ENCODE results near the gene PHLDA3. TPM values are rescaled to one million over a fixed set of nuclear protein-coding genes. Genes with fewer than 3 reads are reported as not detected.

Gene PHLDA3
- total RNA-seq, 1 experiment from 2014 or later, result 22.1 TPM

DNA sequence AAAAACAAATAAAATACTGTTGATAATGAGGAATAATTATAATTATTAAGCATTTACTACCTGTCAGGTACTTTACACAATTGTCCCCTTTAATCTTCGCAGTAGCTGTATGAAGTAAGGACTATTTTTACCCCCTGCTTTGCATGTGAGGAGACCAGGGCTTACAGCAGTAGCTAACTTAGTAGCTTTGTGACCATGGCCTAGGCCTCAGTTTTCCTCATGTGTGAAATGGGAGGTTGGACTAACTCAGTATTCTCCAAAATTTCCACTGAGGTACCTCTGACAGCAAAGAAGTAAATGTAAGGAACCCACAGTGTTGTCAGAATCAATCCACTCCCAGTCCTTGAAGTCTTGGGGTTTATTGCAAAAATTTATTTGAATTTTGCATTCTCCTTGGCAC lies 41.7 kb upstream of the PHLDA3 start (continued):
- TF ChIP-seq YY1 (IDR thresholded peaks at IDR 0.05; ENCODE audit: extremely low read depth, insufficient replicate concordance, low read depth, low read length) (no peak), CEBPB (IDR thresholded peaks at IDR 0.05; ENCODE audit: low read depth) (no peak)
- TF ChIP-seq, protein P1, sequence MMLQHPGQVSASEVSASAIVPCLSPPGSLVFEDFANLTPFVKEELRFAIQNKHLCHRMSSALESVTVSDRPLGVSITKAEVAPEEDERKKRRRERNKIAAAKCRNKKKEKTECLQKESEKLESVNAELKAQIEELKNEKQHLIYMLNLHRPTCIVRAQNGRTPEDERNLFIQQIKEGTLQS (IDR thresholded peaks at IDR 0.05), result no peak
- TF ChIP-seq, protein P2, sequence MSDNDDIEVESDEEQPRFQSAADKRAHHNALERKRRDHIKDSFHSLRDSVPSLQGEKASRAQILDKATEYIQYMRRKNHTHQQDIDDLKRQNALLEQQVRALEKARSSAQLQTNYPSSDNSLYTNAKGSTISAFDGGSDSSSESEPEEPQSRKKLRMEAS (IDR thresholded peaks at IDR 0.05), result no peak
- TF ChIP-seq, protein P3, sequence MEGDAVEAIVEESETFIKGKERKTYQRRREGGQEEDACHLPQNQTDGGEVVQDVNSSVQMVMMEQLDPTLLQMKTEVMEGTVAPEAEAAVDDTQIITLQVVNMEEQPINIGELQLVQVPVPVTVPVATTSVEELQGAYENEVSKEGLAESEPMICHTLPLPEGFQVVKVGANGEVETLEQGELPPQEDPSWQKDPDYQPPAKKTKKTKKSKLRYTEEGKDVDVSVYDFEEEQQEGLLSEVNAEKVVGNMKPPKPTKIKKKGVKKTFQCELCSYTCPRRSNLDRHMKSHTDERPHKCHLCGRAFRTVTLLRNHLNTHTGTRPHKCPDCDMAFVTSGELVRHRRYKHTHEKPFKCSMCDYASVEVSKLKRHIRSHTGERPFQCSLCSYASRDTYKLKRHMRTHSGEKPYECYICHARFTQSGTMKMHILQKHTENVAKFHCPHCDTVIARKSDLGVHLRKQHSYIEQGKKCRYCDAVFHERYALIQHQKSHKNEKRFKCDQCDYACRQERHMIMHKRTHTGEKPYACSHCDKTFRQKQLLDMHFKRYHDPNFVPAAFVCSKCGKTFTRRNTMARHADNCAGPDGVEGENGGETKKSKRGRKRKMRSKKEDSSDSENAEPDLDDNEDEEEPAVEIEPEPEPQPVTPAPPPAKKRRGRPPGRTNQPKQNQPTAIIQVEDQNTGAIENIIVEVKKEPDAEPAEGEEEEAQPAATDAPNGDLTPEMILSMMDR (IDR thresholded peaks at IDR 0.05 in 2 of 3, conservative IDR thresholded peaks at IDR 0.05 in 1 of 3; ENCODE audit: borderline replicate concordance in 1 of 3, insufficient read depth in 1 of 3, low read depth in 2 of 3, low read length in 2 of 3), result no peak

DNA sequence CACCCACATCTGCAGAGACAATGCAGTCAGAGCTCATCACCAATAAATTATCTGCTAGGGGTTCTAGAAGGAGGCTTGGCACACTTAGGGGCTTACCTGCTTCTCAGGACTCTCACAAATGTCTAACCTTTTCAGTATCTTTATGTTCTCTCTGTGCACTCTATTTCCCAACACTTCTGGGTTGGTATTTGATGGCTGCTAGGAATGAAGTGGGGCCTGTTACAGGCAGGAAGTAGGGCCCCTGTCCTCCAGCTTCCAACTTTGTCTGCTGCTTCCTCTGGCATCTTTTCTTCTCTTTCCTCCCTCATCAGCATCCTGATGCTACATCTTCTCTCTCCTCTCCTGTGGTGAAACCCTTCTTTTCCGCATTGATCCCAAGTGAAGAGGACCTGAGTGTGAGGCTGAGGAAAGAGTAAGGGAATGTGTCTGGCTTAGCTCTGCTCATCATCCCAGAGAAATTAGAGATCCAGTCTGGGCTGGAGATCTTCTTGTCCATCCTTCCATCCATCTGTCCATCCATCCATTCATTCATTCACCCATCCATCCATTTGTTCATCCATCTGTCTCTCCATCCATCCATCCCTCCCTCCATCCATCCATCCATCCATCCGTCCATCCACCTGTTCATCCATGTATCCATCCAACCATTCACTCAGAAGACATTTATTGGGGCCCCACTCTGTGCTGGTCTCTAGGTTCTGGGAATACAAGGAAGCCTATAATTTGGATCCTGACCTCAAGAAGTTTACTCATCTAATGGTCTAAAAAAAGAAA lies 40.8 kb upstream of the PHLDA3 start:
- intact Hi-C loops (cut with micrococcal nuclease), result no loop called here
- H3K4me3 ChIP-seq (replicated peaks in 1 of 2; ENCODE audit: low read depth in 1 of 2, low read length in 2 of 2), result no peak overlapping the region
- no peaks in the 10 kb centered on the region; the same call in 1 of the 2 replicates for H3K79me2 ChIP-seq (ENCODE audit: insufficient read depth, low read length)
- no peak for ATAC-seq
- BruUV-seq (replicated peaks), result no TSS peak
- ChIA-PET RAD21 (ENCODE audit: low non-redundant PET in 1 of 2, low total read pairs in 2 of 2, uncharacterized antibody in 2 of 2, unreplicated experiment in 2 of 2) (no interaction called here), CTCF (interaction anchor here (1.1 to 8.8 kb wide), 2 partner anchors 28 to 62 kb away, joined by 4 to 194 read pairs; no protein-coding TSS in a partner anchor), POLR2A (no interaction called here)
- H3K36me3 ChIP-seq (ENCODE audit: control insufficient read depth in 1 of 2, insufficient read depth in 2 of 2, low read length in 2 of 2), result no peaks in the 10 kb centered on the region
- peaks cover 13 to 35% of the 10 kb centered on the region in 2 experiments for H3K4me1 ChIP-seq (ENCODE audit: control insufficient read depth in 1 of 2, insufficient read depth in 2 of 2, low read length in 2 of 2)
- DNase-seq (ENCODE audit: low read depth, low spot score), result no peak
- TF ChIP-seq SIN3A (IDR thresholded peaks at IDR 0.05; ENCODE audit: low read depth), result no peak
- no peak for TF ChIP-seq POLR2AphosphoS5 (IDR thresholded peaks at IDR 0.05; ENCODE audit: low read depth, low read length)
- TF ChIP-seq, protein P3 (IDR thresholded peaks at IDR 0.05 in 2 of 3, conservative IDR thresholded peaks at IDR 0.05 in 1 of 3; ENCODE audit: borderline replicate concordance in 1 of 3, insufficient read depth in 1 of 3, low read depth in 2 of 3, low read length in 2 of 3), result no peak
- TF ChIP-seq RAD21 (IDR thresholded peaks at IDR 0.05; ENCODE audit: low read depth), result no peak
- TF ChIP-seq SP1 (IDR thresholded peaks at IDR 0.05; ENCODE audit: low read depth), result no peak
- TF ChIP-seq ELF1 (IDR thresholded peaks at IDR 0.05; ENCODE audit: borderline replicate concordance, low read depth), result no peak
- TF ChIP-seq, protein P2 (IDR thresholded peaks at IDR 0.05), result no peak
- no peak for TF ChIP-seq EZH2 (IDR thresholded peaks at IDR 0.05)
- no peak for TF ChIP-seq CEBPB (IDR thresholded peaks at IDR 0.05; ENCODE audit: low read depth)
- no peak for TF ChIP-seq EZH2phosphoT487 (IDR thresholded peaks at IDR 0.05; ENCODE audit: borderline replicate concordance)
- TF ChIP-seq JUND (IDR thresholded peaks at IDR 0.05), result no peak
- H2AFZ ChIP-seq (ENCODE audit: low read depth, low read length, poor library complexity, severe bottlenecking), result no peak overlapping the region
- H3K9ac ChIP-seq (ENCODE audit: low read length), result no peak overlapping the region
- H3K27me3 ChIP-seq (ENCODE audit: insufficient read depth, low read length), result no peaks in the 10 kb centered on the region
- H3K9me2 ChIP-seq (ENCODE audit: insufficient read depth), result no peaks in the 10 kb centered on the region
- no peak overlapping the region for H3K4me2 ChIP-seq (ENCODE audit: low read length)
- no peaks in the 10 kb centered on the region for H4K20me1 ChIP-seq (ENCODE audit: insufficient read depth)
- no peaks in the 10 kb centered on the region for H3K9me3 ChIP-seq (ENCODE audit: control insufficient read depth in 1 of 2, insufficient read depth in 1 of 2, low read depth in 1 of 2, low read length in 2 of 2)
- H3K27ac ChIP-seq (ENCODE audit: low read depth, low read length), result no peak overlapping the region
